Panc1 (cell line): ENCODE data around the gene PAX5. TPM values are rescaled to one million over a fixed set of nuclear protein-coding genes. Genes with fewer than 3 reads are reported as not detected.

Experiments used
- ATAC-seq: fragments of 200-7000 bp; cut with Tn5 transposase; 2 replicates; pipeline ENCODE4 v1.9.1; 2020; ENCODE audit warnings: mild to moderate bottlenecking, moderate library complexity
- BruUV-seq: library from RNA; stranded (reverse); fragments of 400-500 nt; replicated peaks from 2 replicates; lab custom pipeline; 2021; lab: Mats Ljungman, UMichigan
- CTCF ChIA-PET: fragments of 300-600 bp; sonication (Branson Sonifier 250); formaldehyde crosslinking; loops from one replicate; lab custom pipeline; 2022; ENCODE audit warnings: antibody characterized with exemption; lab: Charles Lee
- POLR2A ChIA-PET: fragments of 300-600 bp; sonication (Branson Sonifier 250); formaldehyde crosslinking; loops from one replicate; lab custom pipeline; 2022; ENCODE audit warnings: antibody characterized with exemption; lab: Charles Lee
- DNase-seq: peaks from one replicate; pipeline ENCODE4 v3.0.0-alpha.2; 2010; ENCODE audit warnings: low read depth, low spot score
- H3K27ac ChIP-seq: 2 replicates; pipeline ENCODE4 v1.5.1; 2011; ENCODE audit warnings: mild to moderate bottlenecking, low read length, inconsistent platforms
- H3K27me3 ChIP-seq: fragments of 200-500 bp; sonication (Bioruptor generic); 2 replicates; pipeline ENCODE4 v1.6.0; 2014; ENCODE audit warnings: low read length, inconsistent platforms; ENCODE audit not compliant: control insufficient read depth, insufficient read depth
- H3K36me3 ChIP-seq: fragments of 200-500 bp; sonication (Bioruptor generic); 2 replicates; pipeline ENCODE4 v1.5.1; 2014; ENCODE audit warnings: inconsistent platforms, mild to moderate bottlenecking, low read length, moderate library complexity; ENCODE audit not compliant: control insufficient read depth, insufficient read depth
- H3K4me1 ChIP-seq: 2 replicates; pipeline ENCODE4 v1.5.1; 2011; ENCODE audit warnings: inconsistent platforms, mild to moderate bottlenecking, low read length, moderate library complexity; ENCODE audit not compliant: control insufficient read depth, insufficient read depth
- H3K4me3 ChIP-seq, 2 experiments: 2 replicates each; pipeline ENCODE4 v1.5.1; 2011 to 2012; ENCODE audit warnings: low read depth in 2 of 2, low read length in 2 of 2, mild to moderate bottlenecking in 2 of 2, inconsistent platforms in 1 of 2, moderate library complexity in 1 of 2
- H3K9me3 ChIP-seq: fragments of 200-500 bp; sonication (Bioruptor generic); 2 replicates; pipeline ENCODE4 v1.5.1; 2014; ENCODE audit warnings: low read depth, mild to moderate bottlenecking, inconsistent platforms, low read length, moderate library complexity; ENCODE audit not compliant: control insufficient read depth, insufficient read depth
- CTCF ChIP-seq: fragments of 450-650 bp; IDR thresholded peaks from 2 replicates; pipeline ENCODE4 v1.5.1; 2017; ENCODE audit warnings: mild to moderate bottlenecking
- POLR2AphosphoS5 ChIP-seq: IDR thresholded peaks from 2 replicates; pipeline ENCODE4 v1.6.1; 2012; ENCODE audit warnings: mild to moderate bottlenecking, low read depth, low read length, moderate library complexity
- REST ChIP-seq, 2 experiments: IDR thresholded peaks; 2 replicates each; pipeline ENCODE4 v1.6.1; 2011 to 2012; ENCODE audit warnings: low read depth in 2 of 2, control low read depth in 1 of 2, low read length in 1 of 2, mild to moderate bottlenecking in 1 of 2, moderate library complexity in 1 of 2; ENCODE audit not compliant: insufficient read depth in 1 of 2
- SIN3A ChIP-seq: IDR thresholded peaks from 2 replicates; pipeline ENCODE4 v1.6.1; 2012; ENCODE audit warnings: low read depth, mild to moderate bottlenecking, low read length, moderate library complexity, borderline replicate concordance; ENCODE audit not compliant: insufficient read depth
- TCF7L2 ChIP-seq: IDR thresholded peaks from 2 replicates; pipeline ENCODE4 v1.6.1; 2011; ENCODE audit warnings: mild to moderate bottlenecking, low read depth, low read length, inconsistent platforms
- in situ Hi-C: cut with HindIII; loops from 2 replicates; pipeline ENCODE4 v1.10.0; 2016; ENCODE audit warnings: low sequenced_read_pairs, low pct_unique_long_range_greater_than_20kb
- intact Hi-C: fragments of 100-400 bp; cut with micrococcal nuclease; formaldehyde crosslinking; loops from one replicate; pipeline ENCODE4 v1.10.0; 2022; ENCODE audit not compliant: unreplicated experiment
- total RNA-seq: library from RNA; stranded (reverse); gene quantifications from one replicate; pipeline ENCODE4 v1.2.1, GENCODE V29; 2021; ENCODE audit not compliant: unreplicated experiment

The PAX5 gene
- total RNA-seq, 1 experiment from 2014 or later = 0.39 TPM

- H3K36me3 ChIP-seq = no peaks in the 10 kb centered on the region
- in situ Hi-C loops (no loop called here), intact Hi-C loops (no loop called here)
- peak overlapping the region; percentile 43 to 54 for H3K4me3 ChIP-seq
- TF ChIP-seq CTCF = no peak
- TF ChIP-seq REST (IDR thresholded peaks at IDR 0.05; ENCODE audit: insufficient read depth in 1 of 2, low read depth in 2 of 2, low read length in 1 of 2) = no peak; a peak in 2 of 4 replicates
- TF ChIP-seq SIN3A = no peak
- no peak for TF ChIP-seq TCF7L2
- TF ChIP-seq POLR2AphosphoS5 = no peak
- ChIA-PET CTCF (interaction anchor here (0.7 kb wide), 1 partner anchor 152 kb away, joined by 3 read pairs; no protein-coding TSS in a partner anchor), POLR2A (interaction anchor here (0.5 to 0.6 kb wide), 4 partner anchors 84 to 439 kb away, joined by 3 read pairs; partner anchors contain the start of gene ZBTB5)
- H3K9me3 ChIP-seq = no peaks in the 10 kb centered on the region
- H3K27ac ChIP-seq = no peak overlapping the region
- H3K27me3 ChIP-seq = peaks cover 71% of the 10 kb centered on the region
- DNase-seq (no peak), ATAC-seq (peak; percentile 49)
- peaks cover 28% of the 10 kb centered on the region for H3K4me1 ChIP-seq
- BruUV-seq = no TSS peak
Measured at GRCh38 chr9:37026113-37026930, 7.7 kb downstream of the PAX5 start.

- no peak for DNase-seq
- Histone ChIP-seq H3K27me3 (peaks cover 73% of the 10 kb centered on the region), H3K4me3 (peak overlapping the region; percentile 43 to 54), H3K27ac (no peak overlapping the region), H3K9me3 (no peaks in the 10 kb centered on the region), H3K4me1 (peaks cover 28% of the 10 kb centered on the region), H3K36me3 (no peaks in the 10 kb centered on the region)
- ChIA-PET POLR2A (interaction anchor here (0.5 to 0.6 kb wide), 2 partner anchors 280 to 440 kb away, joined by 3 read pairs; partner anchors contain the start of gene ZBTB5), CTCF (interaction anchor here (0.7 kb wide), 1 partner anchor 151 kb away, joined by 3 read pairs; no protein-coding TSS in a partner anchor)
- intact Hi-C loops = no loop called here
- no TSS peak for BruUV-seq
- in situ Hi-C loops = no loop called here
- TF ChIP-seq CTCF (no peak), TCF7L2 (no peak), SIN3A (no peak), REST (IDR thresholded peaks at IDR 0.05; ENCODE audit: insufficient read depth in 1 of 2, low read depth in 2 of 2, low read length in 1 of 2) (no peak), POLR2AphosphoS5 (no peak)
- no peak for ATAC-seq
Measured at GRCh38 chr9:37025823-37026112, 8.3 kb downstream of the PAX5 start.
